Upper lobe of right lung (tissue), 1 donor: ENCODE results near the gene DHDH. TPM values are rescaled to one million over a fixed set of nuclear protein-coding genes. Genes with fewer than 3 reads are reported as not detected.

Experiments used
- ATAC-seq: fragments of 200-7000 bp; cut with Tn5 transposase; one replicate; pipeline ENCODE4 v1.9.1; 2020; ENCODE audit warnings: mild to moderate bottlenecking, moderate library complexity
- DNase-seq: peaks from one replicate; pipeline ENCODE4 v3.0.0-alpha.2; 2020
- H3K27ac ChIP-seq: fragments of 200-600 bp; one replicate; pipeline ENCODE4 v1.8.0; 2022
- H3K27me3 ChIP-seq: fragments of 200-600 bp; one replicate; pipeline ENCODE4 v1.8.0; 2022; ENCODE audit warnings: mild to moderate bottlenecking
- H3K36me3 ChIP-seq: fragments of 200-600 bp; one replicate; pipeline ENCODE4 v1.8.0; 2022
- H3K4me1 ChIP-seq: fragments of 200-600 bp; one replicate; pipeline ENCODE4 v1.8.0; 2022
- H3K4me3 ChIP-seq: fragments of 200-600 bp; one replicate; pipeline ENCODE4 v1.8.0; 2022; ENCODE audit warnings: mild to moderate bottlenecking
- H3K9me3 ChIP-seq: fragments of 200-600 bp; one replicate; pipeline ENCODE4 v1.8.0; 2022
- intact Hi-C: fragments of 100-400 bp; cut with DNase I; formaldehyde crosslinking; loops from one replicate; pipeline ENCODE4 v1.11.0; 2022
- total RNA-seq: library from RNA; stranded (reverse); fragmentation: NEBNext Ultra II Directional; extraction: Animal tissue kit (Norgen Biotek cat#: 25700); gene quantifications from one replicate; pipeline ENCODE4 v1.2.1, GENCODE V29; 2021
- TF ChIP-seq, protein P1 (sequence below): fragments of 200-600 bp; IDR thresholded peaks from one replicate; pipeline ENCODE4 v1.8.0; 2022; ENCODE audit warnings: antibody characterized with exemption
- donor health status: DM: no; HTN: yes; CAD: no; lungs with severe emphysema.

DHDH gene
- total RNA-seq, 1 donor from 2014 or later, result 3.0 TPM

- TF ChIP-seq, protein P1, sequence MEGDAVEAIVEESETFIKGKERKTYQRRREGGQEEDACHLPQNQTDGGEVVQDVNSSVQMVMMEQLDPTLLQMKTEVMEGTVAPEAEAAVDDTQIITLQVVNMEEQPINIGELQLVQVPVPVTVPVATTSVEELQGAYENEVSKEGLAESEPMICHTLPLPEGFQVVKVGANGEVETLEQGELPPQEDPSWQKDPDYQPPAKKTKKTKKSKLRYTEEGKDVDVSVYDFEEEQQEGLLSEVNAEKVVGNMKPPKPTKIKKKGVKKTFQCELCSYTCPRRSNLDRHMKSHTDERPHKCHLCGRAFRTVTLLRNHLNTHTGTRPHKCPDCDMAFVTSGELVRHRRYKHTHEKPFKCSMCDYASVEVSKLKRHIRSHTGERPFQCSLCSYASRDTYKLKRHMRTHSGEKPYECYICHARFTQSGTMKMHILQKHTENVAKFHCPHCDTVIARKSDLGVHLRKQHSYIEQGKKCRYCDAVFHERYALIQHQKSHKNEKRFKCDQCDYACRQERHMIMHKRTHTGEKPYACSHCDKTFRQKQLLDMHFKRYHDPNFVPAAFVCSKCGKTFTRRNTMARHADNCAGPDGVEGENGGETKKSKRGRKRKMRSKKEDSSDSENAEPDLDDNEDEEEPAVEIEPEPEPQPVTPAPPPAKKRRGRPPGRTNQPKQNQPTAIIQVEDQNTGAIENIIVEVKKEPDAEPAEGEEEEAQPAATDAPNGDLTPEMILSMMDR, result no peak
- Histone ChIP-seq H3K4me3 (no peak overlapping the region), H3K9me3 (no peaks in the 10 kb centered on the region), H3K27ac (no peak overlapping the region), H3K36me3 (no peaks in the 10 kb centered on the region), H3K27me3 (no peaks in the 10 kb centered on the region), H3K4me1 (peaks cover 5% of the 10 kb centered on the region)
- DNase-seq (no peak), ATAC-seq (no peak)
- intact Hi-C loops, result no loop called here
Measured at GRCh38 chr19:48950159-48950558, 16.7 kb downstream of the DHDH start.

DNA sequence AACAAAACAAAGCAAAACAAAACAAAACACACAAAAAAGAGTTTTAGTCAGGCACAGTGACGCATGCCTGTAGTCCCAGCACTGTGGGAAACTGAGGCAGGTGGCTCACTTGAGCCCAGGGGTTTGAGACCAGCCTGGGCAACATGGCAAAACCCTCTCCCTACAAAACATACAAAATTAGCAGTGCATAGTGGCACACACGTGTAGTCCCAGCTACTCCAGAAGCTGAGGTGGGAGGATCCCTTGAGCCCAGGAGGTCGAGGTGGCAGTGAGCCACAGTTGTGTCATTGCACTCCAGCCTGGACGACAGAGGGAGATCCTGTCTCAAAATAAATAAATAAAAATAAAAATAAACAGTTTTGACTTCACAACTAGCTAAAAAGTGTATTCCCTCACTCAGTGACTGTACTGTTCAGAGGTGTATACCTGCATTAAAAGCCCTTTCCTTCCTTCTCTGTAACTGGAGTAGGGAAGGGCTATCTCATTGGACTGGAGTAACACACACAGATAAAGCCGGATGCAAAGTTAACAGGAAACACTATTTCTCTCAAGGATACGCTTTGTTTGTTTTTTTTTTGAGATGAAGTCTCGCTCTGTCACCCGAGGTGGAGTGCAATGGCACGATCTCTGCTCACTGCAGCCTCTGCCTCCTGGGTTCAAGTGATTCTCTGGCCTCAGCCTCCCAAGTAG is 17.5 kb downstream of the DHDH start:
- intact Hi-C loops, result no loop called here
- no peak for DNase-seq
- Histone ChIP-seq H3K4me1 (peaks cover 10% of the 10 kb centered on the region), H3K27me3 (no peaks in the 10 kb centered on the region), H3K27ac (no peak overlapping the region), H3K9me3 (no peaks in the 10 kb centered on the region), H3K4me3 (no peak overlapping the region), H3K36me3 (no peaks in the 10 kb centered on the region)
- no peak for ATAC-seq
- TF ChIP-seq, protein P1, result no peak

DNA sequence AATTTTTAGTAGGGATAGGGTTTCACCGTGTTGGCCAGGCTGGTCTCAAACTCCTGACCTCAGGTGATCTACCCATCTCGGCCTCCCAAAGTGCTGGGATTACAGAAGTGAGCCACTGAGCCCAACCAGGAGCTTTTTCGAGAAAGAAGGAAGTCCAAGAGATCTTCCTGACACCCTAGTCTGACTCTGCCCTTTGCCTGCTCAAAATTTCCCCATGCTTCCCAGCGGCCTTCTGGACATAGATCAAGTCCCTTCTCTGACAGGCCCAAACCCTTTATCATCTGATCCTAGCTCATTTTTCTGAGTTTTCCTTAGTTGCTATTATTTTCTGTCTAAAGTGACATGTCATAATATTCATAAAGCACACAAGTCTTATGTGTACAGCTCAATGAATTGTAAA is 19.6 kb downstream of the DHDH start:
- no peak for ATAC-seq
- Histone ChIP-seq H3K4me1 (peaks cover 13% of the 10 kb centered on the region), H3K4me3 (no peak overlapping the region), H3K36me3 (peaks cover 5% of the 10 kb centered on the region), H3K9me3 (no peaks in the 10 kb centered on the region), H3K27ac (no peak overlapping the region), H3K27me3 (no peaks in the 10 kb centered on the region)
- intact Hi-C loops, result no loop called here
- DNase-seq, result no peak
- TF ChIP-seq, protein P1, result no peak

DNA sequence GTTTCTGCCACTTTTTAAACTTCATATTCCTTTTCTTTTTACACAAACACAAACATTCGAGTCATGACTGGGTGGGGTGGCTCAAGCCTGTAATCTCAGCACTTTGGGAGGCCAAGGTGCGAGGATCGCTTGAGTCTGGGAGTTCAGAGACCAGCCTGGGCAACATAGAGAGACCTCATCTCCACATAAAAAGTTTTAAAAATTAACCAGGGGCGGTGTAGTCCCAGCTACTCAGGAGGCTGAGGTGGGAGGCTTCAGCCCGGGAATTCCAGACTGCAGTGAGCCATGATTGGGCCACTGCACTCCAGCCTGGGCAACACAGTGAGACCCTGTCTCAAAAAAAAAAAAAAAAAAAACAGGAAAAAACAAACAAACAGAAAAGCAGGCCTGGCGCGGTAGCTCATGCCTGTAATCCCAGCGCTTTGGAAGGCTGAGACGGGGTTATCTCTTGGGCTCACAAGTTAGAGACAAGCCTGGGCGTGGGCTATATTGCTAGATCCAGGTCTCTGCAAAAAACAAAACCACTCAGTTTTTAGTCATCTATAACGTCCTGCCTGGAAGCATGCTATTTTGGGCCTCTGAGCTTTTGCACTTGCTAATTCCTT is 20.6 kb downstream of the DHDH start:
- DNase-seq (no peak), ATAC-seq (no peak)
- Histone ChIP-seq H3K4me3 (peak overlapping the region; percentile 97), H3K36me3 (peaks cover 9% of the 10 kb centered on the region), H3K27ac (peak overlapping the region; percentile 92), H3K9me3 (no peaks in the 10 kb centered on the region), H3K4me1 (peaks cover 13% of the 10 kb centered on the region), H3K27me3 (no peaks in the 10 kb centered on the region)
- intact Hi-C loops, result no loop called here
- TF ChIP-seq, protein P1, result no peak

DNA sequence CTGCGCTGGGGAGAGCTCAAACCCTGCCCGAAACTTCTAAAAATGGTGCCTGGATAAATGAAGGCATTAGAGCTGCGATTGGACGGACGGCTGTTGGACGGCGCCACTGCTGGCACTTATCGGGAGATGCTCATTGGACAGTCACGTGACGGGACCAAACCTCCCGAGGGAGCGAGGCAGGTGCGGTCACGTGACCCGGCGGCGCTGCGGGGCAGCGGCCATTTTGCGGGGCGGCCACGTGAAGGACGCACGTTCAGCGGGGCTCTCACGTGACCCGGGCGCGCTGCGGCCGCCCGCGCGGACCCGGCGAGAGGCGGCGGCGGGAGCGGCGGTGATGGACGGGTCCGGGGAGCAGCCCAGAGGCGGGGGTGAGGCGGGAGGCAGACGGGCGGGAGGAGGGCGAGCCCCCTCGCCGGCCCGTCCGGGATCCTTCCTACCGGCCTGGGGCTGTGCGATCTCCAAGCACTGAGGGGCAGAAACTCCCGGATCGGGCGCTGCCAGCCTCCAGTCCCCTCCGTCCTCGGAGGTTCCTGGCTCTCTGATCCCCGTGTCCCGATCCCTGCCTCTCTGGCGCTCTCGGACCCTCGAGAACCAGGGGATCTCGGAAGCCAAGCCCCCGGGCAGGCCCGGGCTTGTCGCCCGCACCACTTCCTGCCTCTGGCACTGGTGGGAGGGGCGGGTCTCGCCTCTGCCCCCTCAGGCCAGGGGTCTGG is 21.3 kb downstream of the DHDH start, which contains the start of gene BAX:
TSS of gene BAX (plus strand) at position 281 of the 713 bp plus-strand sequence. CDS start at position 335, 54 bp downstream.
- peak within 1 kb of the TSS; percentile 92 for H3K27ac ChIP-seq
- intact Hi-C loops, result no loop called here
- H3K4me3 ChIP-seq, result peak within 1 kb of the TSS; percentile 97
- ATAC-seq (peak; percentile 96), DNase-seq (peak; percentile 99)
- peaks cover 9% of the 10 kb centered on the region for H3K36me3 ChIP-seq
- H3K27me3 ChIP-seq, result no peaks in the 10 kb centered on the region
- H3K9me3 ChIP-seq, result no peaks in the 10 kb centered on the region
- TF ChIP-seq, protein P1, result no peak
- peaks cover 13% of the 10 kb centered on the region for H3K4me1 ChIP-seq
